GM13977 (cell line): Measurements from ENCODE around the gene CLDN18.

Source experiments
- DNase-seq: peaks from one replicate; pipeline ENCODE4 v3.0.0; 2012; ENCODE audit warnings: low spot score
- in situ Hi-C: fragments of 300-500 bp; cut with MboI; formaldehyde crosslinking; loops from one replicate; pipeline ENCODE4 v1.12.0; 2022; ENCODE audit warnings: low sequenced_read_pairs, low pct_unique_long_range_greater_than_20kb, mixed read lengths, inconsistent platforms; ENCODE audit not compliant: unreplicated experiment
- TF ChIP-seq, protein P1 (sequence below): IDR thresholded peaks from 2 replicates; pipeline ENCODE4 v1.5.1; 2012; ENCODE audit warnings: mild to moderate bottlenecking, control low read depth; ENCODE audit not compliant: insufficient read depth; ENCODE audit errors: extremely low read depth, missing control alignments

CLDN18 gene

DNA sequence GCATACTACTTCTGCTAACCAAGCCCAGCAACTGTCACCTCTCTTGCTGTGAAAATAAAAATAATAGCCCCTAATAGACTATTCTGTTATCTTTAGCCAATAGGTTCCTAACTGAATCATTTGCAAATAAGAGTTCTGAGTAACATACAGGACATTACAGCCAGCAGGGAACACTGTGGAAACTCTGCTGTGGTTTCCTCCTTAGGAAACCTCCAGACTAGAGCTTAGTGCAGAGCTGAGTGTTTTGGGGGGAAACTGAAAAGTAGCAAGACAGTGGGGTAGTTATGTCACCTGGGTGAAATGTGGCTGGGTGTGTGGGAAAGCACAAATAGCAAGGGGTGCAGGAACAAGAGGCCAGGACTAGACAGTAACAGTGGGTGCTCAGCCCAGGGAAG, 73.0 kb downstream of the CLDN18 start:
- no peak for DNase-seq
- TF ChIP-seq, protein P1, sequence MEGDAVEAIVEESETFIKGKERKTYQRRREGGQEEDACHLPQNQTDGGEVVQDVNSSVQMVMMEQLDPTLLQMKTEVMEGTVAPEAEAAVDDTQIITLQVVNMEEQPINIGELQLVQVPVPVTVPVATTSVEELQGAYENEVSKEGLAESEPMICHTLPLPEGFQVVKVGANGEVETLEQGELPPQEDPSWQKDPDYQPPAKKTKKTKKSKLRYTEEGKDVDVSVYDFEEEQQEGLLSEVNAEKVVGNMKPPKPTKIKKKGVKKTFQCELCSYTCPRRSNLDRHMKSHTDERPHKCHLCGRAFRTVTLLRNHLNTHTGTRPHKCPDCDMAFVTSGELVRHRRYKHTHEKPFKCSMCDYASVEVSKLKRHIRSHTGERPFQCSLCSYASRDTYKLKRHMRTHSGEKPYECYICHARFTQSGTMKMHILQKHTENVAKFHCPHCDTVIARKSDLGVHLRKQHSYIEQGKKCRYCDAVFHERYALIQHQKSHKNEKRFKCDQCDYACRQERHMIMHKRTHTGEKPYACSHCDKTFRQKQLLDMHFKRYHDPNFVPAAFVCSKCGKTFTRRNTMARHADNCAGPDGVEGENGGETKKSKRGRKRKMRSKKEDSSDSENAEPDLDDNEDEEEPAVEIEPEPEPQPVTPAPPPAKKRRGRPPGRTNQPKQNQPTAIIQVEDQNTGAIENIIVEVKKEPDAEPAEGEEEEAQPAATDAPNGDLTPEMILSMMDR: no peak
- in situ Hi-C loops: no loop called here
